Left lung (tissue), 10 donors: ENCODE data around the gene ALG1. TPM values are rescaled to one million over a fixed set of nuclear protein-coding genes. Genes with fewer than 3 reads are reported as not detected.

ENCODE experiments used
- ATAC-seq: fragments of 200-7000 bp; cut with Tn5 transposase; one replicate; pipeline ENCODE4 v1.9.1; 2020; ENCODE audit warnings: moderate library complexity
- DNase-seq, 4 donors: peaks; one replicate each; pipeline ENCODE4 v3.0.0-alpha.2; 2013 to 2020
- H3K27ac ChIP-seq, 2 donors: fragments of 200-600 bp; sonication (generic) in 1 of 2; one replicate each; pipeline versions ENCODE4 v1.5.0 to v1.8.0; 2020 to 2021
- H3K27me3 ChIP-seq, 2 donors: fragments of 200-600 bp; sonication (generic) in 1 of 2; one replicate each; pipeline versions ENCODE4 v1.5.0 to v1.8.0; 2020 to 2021
- H3K36me3 ChIP-seq, 2 donors: fragments of 200-600 bp; sonication (generic) in 1 of 2; one replicate each; pipeline versions ENCODE4 v1.5.0 to v1.8.0; 2020 to 2021
- H3K4me1 ChIP-seq, 2 donors: fragments of 200-600 bp; one replicate each; pipeline ENCODE4 v1.8.0; 2021
- H3K4me3 ChIP-seq, 2 donors: fragments of 200-600 bp; sonication (generic) in 1 of 2; one replicate each; pipeline versions ENCODE4 v1.5.0 to v1.8.0; 2020 to 2021; ENCODE audit warnings: mild to moderate bottlenecking in 1 of 2
- H3K9me3 ChIP-seq, 2 donors: fragments of 200-600 bp; sonication (generic) in 1 of 2; one replicate each; pipeline versions ENCODE4 v1.5.0 to v1.8.0; 2020 to 2021
- CTCF ChIP-seq, 2 donors: fragments of 200-600 bp; sonication (generic) in 1 of 2; IDR thresholded peaks; one replicate each; pipeline versions ENCODE4 v1.5.0 to v1.8.0; 2021; ENCODE audit warnings: antibody characterized with exemption in 2 of 2
- intact Hi-C, 2 donors: fragments of 100-400 bp; cut with DNase I; formaldehyde crosslinking; loops; one replicate each; pipeline versions ENCODE4 v1.11.2 to v1.14.2; 2022
- polyA plus RNA-seq, 6 donors: library from polyadenylated mRNA; unstranded; fragments of 120-200 nt; gene quantifications; one replicate each; pipeline ENCODE4 v1.2.1, GENCODE V29; 2013; ENCODE audit not compliant: insufficient read length in 6 of 6
- total RNA-seq, 2 donors: library from RNA; stranded (reverse); fragmentation: NEBNext Ultra II Directional; extraction: Animal tissue kit (Norgen Biotek cat#: 25700); gene quantifications; one replicate each; pipeline ENCODE4 v1.2.1, GENCODE V29; 2021
- donor health status: DM: no; HTN: yes; CAD: no.
- donor health status: DM: no; HTN: no; CAD: no.

The ALG1 gene
- total and polyA plus RNA-seq, 8 donors, result 20.2 to 39.0 (median 21.8) TPM

- no peaks in the 10 kb centered on the region for H3K4me1 ChIP-seq
- H3K27me3 ChIP-seq, result no peaks in the 10 kb centered on the region
- no peak overlapping the region for H3K27ac ChIP-seq
- intact Hi-C loops, result no loop called here
- ATAC-seq (no peak), DNase-seq (no peak)
- H3K4me3 ChIP-seq, result no peak overlapping the region
- TF ChIP-seq CTCF (IDR thresholded peaks at IDR 0.05), result no peak
- H3K9me3 ChIP-seq, result no peaks in the 10 kb centered on the region
- H3K36me3 ChIP-seq, result peaks cover 0 to 4% of the 10 kb centered on the region in 2 donors
Measured at GRCh38 chr16:5059386-5060072, 12.1 kb upstream of the ALG1 start.

GRCh38 chr16:5060073-5060641, 11.5 kb upstream of the ALG1 start:
- H3K4me3 ChIP-seq, result no peak overlapping the region
- no peak for DNase-seq
- intact Hi-C loops, result no loop called here
- no peaks in the 10 kb centered on the region for H3K27me3 ChIP-seq
- no peak for TF ChIP-seq CTCF (IDR thresholded peaks at IDR 0.05)
- no peaks in the 10 kb centered on the region for H3K9me3 ChIP-seq
- no peak overlapping the region for H3K27ac ChIP-seq
- no peaks in the 10 kb centered on the region for H3K4me1 ChIP-seq
- no peak for ATAC-seq
- H3K36me3 ChIP-seq, result peaks cover 0 to 4% of the 10 kb centered on the region in 2 donors

GRCh38 chr16:5062051-5062450, 9.6 kb upstream of the ALG1 start:
- intact Hi-C loops, result no loop called here
- Histone ChIP-seq H3K4me1 (peaks cover 0 to 6% of the 10 kb centered on the region in 2 donors), H3K27me3 (no peaks in the 10 kb centered on the region), H3K36me3 (no peaks in the 10 kb centered on the region), H3K9me3 (no peaks in the 10 kb centered on the region), H3K27ac (no peak overlapping the region), H3K4me3 (no peak overlapping the region)
- DNase-seq (peak in 1 of 4 donors; percentile 21), ATAC-seq (no peak)
- TF ChIP-seq CTCF (IDR thresholded peaks at IDR 0.05), result no peak

- Histone ChIP-seq H3K4me3 (no peak overlapping the region), H3K27me3 (no peaks in the 10 kb centered on the region), H3K27ac (no peak overlapping the region), H3K4me1 (peaks cover 0 to 6% of the 10 kb centered on the region in 2 donors), H3K36me3 (no peaks in the 10 kb centered on the region), H3K9me3 (no peaks in the 10 kb centered on the region)
- DNase-seq (peak in 1 of 4 donors; percentile 19), ATAC-seq (no peak)
- TF ChIP-seq CTCF (IDR thresholded peaks at IDR 0.05), result no peak
- intact Hi-C loops, result no loop called here
Measured at GRCh38 chr16:5062790-5063765, 8.6 kb upstream of the ALG1 start.

GRCh38 chr16:5064915-5065314, 6.7 kb upstream of the ALG1 start:
- H3K27me3 ChIP-seq, result no peaks in the 10 kb centered on the region
- no peak for TF ChIP-seq CTCF (IDR thresholded peaks at IDR 0.05)
- peak overlapping the region in 1 of 2 donors; percentile 81 for H3K27ac ChIP-seq
- H3K36me3 ChIP-seq, result no peaks in the 10 kb centered on the region
- H3K4me1 ChIP-seq, result peaks cover 0 to 6% of the 10 kb centered on the region in 2 donors
- intact Hi-C loops, result no loop called here
- peak overlapping the region in 1 of 2 donors; percentile 33 for H3K4me3 ChIP-seq
- H3K9me3 ChIP-seq, result no peaks in the 10 kb centered on the region
- ATAC-seq, result peak; percentile 68
- peak in 3 of 4 donors; percentile 64 to 88 (median 67) for DNase-seq
